HG02981 (cell line): ENCODE data around the gene CEMIP.

Experiments
- ATAC-seq: cut with Tn5 transposase; IDR thresholded peaks from one replicate; pipeline ENCODE4 v1.9.1; 2021; ENCODE audit warnings: mild to moderate bottlenecking, moderate library complexity; ENCODE audit not compliant: unreplicated experiment

Gene CEMIP

DNA sequence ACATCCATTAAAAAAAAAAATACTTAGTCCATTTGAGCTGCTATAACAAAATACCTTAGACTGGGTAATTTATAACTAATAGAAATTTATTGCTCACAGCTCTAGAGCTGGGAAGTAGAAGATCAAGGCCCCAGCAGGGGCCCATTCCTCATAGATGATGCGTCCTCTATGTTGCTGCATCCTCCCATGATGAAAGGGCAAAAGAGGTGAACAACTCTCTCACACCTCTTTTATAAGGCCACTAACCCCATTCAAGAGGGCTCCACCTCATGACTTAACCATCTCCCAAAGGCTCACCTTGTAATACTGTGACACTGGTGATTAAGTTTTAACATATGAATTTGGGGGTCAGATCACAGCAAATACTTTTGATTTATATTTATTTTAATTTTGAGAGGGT lies 218.5 kb downstream of the CEMIP start:
- no peak for ATAC-seq

DNA sequence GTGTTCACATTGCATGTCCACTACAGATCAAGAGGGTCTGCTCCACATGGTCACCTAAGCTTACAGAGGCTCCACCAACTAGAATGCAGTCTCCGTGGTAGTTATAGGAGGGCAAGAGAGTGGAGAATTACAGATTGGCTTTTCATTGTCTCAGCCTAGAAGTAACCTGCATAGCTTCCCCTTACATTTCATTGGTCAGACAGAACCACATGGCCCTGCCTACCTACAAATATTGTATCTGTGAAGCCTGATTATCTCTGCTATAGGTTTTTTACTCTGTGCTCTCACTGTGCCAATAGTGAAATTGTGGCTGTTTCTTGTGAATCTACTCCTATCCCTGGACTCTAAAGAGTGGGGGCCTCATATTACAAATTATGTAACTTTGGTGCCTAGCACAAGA lies 219.1 kb downstream of the CEMIP start:
- no peak for ATAC-seq

GRCh38 chr15:80999623-81000036 lies 220.5 kb downstream of the CEMIP start:
- no peak for ATAC-seq

DNA sequence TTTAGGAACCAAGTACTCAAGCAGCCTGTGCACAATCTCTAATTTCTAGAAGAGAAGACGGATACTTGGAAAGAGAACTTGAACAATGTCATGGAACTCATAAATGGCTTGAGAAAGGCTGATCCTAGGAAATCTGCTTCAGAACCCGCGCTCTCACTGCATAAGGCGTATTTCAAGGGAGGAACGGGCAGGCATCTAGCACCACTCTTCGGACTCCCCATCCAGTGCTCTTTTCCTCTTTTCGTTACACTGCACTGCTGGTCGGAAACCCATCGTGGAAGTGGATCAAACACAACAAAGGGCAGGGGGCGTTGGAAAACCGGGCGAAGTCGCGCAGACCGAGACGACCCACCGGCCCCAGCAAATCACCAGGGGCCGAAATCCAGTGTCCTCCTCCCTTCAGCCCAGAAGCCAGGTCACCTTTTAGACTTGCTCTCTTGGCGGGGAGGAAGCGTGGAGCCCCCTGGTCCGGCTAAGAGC lies 221.0 kb downstream of the CEMIP start:
- peak; percentile 26 for ATAC-seq

GRCh38 chr15:81000624-81001151 lies 221.5 kb downstream of the CEMIP start, which contains the start of gene TLNRD1:
Gene TLNRD1 (plus strand): TSS chr15:81000923. CDS start chr15:81002272, 1,349 bp downstream.
- peak; percentile 61 for ATAC-seq
